Medulla oblongata (tissue), 1 donor: ENCODE data around the gene HECW1.
"Not testable (repeated sequence)": the region's sequence is repeated elsewhere in the genome, so short reads cannot be mapped to it uniquely, and the experiment has no call there.

Experiments used
- DNase-seq: peaks from one replicate; pipeline ENCODE4 v3.0.0-alpha.2; 2015; ENCODE audit errors: extremely low spot score

Gene HECW1

DNA sequence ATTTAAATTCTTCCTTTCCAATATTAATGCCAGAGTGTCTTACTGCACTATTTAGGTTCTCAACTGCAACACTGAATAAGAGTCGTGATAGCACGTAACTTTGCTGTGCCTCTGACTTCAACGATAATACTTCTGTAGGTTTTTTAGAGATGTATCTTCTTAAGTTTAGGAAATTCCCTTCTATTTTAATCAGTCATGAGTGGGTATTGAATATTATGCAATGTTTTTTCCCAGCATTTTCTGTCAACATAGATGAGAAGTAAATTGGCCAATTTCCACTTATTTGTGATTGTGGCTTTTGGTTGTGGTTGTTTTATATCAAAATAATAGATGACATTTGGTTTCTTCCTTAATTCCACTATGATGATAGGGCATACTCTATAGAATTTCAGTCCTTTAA lies 463.8 kb downstream of the HECW1 start:
- DNase-seq, result no peak

DNA sequence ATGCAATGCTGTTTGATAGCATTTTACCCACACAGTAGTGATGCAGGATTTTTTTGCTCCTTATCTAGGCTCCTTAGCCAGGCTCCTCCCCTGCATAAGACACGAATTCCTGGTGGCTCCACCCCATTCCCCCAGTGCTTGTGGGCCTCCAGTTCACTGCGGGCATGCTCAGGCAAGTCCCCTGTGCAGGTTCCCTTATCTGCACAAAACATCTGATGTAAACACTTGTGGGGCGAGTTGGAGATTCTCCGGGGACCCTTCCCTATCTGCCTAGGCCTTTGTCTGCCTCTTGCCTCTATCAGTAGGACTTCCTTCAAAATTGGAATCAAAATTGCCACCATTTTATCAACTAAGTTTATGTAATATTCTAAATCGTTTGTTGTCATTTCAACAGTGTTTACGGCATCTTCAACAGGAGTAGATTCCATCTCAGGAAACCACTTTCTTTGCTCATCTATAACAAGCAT lies 465.1 kb downstream of the HECW1 start:
- no peak for DNase-seq

DNA sequence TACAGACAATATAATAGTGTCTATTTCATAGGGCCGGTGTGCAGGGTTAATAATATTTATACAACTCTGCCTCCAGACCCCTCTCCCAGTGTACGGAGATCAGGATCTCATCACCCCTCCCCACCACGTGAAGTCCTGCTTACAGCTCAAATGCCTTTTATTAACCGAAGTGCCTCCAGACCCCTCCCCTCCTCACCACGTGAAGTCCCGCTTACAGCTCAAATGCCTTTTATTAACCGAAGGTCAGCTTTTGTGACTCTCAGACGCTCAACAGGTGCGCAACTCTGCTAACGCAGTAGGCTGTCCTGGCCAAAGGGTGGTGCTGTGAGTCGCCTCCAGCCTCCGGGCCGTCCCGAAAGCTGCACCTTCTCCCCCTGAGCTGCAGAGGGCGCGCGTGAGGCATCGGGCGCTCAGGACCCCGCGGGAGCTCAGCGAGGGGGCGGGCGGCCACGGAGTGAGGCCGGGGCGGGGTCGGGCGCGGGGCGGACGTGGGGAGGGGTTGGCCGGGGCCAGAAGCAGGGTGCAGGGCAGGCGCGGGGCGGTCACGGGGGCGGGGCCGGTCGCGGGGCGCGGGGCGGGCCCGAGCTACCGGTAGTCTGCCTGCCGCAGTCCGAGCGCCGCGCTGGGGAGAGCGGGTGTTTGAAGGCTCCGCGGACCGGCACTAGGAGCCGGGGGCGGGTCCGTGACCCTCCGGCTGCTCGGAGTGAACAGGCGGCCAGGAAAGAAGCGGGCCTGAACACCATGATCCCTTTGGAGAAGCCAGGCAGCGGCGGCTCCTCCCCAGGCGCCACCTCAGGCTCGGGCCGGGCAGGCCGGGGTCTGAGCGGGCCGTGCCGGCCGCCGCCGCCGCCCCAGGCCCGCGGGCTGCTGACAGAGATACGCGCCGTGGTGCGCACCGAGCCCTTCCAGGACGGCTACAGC lies 470.3 kb downstream of the HECW1 start, which contains the start of gene STK17A:
STK17A (plus strand) TSS at position 606 of the 921 bp plus-strand sequence; CDS start at position 742, 136 bp downstream.
- DNase-seq, result peak; percentile 97

DNA sequence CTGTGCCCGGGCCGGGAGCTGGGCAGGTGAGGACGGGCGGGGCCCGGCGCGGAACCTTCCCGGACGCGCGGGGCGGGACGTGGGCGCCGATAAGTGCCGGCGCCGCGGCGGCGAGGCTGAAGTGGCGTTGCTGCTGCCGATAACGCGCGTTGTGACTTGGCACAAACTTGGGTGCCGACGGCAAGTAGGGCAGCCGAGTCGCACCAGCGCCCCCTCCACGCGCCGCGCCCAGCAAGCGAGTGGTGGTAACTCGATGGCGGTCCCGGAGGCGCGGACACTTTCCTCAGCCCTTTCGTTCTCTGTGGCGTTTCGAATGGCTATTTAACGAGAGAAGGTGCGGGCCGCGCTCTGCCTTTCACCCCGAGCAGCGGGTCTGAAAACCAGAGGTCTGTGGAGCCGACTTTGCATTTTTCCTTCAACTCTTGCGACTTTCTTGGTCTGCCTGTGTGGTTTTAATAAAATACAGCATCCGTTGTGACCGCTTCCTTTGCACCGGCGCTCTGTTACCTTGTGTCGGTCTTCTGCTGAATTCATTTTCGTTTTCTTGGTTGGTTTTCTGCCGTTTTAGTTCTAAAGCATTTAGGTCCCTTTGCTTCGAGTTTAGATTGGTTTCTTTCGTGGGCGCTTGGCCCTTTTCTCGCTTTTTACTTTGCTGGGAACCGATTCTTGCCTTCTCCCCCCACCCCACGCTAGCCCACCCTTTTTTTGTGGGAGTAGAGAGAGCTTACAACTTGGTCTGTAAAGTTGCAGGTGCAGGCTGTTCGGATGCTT lies 471.2 kb downstream of the HECW1 start:
- DNase-seq, result peak; percentile 66

DNA sequence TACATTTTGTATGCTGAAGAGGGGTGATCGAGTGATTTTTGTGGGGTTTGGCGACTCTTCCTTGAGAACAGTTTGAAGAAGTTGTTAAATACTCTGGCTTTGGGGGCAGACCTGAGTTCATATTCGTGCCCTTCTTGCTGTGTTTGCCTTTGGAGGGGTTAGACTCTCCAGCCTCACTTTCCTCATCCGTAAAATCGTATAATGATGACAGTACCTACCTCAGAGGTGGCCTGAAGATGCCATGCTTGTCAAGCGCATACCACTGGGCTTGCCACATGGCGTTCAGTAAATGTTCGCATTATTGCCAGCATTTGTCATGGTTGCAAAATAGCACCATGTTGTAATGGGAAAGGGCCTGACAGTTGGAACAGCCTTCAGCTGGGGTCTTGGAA lies 471.7 kb downstream of the HECW1 start:
- DNase-seq, result peak; percentile 33

DNA sequence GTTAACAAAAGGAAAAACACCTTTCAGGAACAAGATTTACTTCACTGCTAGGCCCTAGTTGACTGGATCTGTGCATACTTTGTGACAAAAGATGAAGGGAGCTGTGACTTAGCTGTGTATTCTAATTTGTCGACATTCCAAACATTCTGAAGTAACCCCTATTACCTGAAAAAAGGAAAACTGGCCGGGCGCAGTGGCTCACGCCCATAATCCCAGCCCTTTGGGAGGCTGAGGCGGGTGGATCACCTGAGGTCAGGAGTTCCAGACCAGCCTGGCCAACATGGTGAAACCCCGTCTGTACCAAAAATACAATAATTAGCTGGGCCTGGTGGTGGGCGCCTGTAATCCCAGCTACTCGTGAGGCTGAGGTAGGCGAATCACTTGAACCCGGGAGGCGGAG lies 472.3 kb downstream of the HECW1 start:
- DNase-seq, result not testable (repeated sequence)

DNA sequence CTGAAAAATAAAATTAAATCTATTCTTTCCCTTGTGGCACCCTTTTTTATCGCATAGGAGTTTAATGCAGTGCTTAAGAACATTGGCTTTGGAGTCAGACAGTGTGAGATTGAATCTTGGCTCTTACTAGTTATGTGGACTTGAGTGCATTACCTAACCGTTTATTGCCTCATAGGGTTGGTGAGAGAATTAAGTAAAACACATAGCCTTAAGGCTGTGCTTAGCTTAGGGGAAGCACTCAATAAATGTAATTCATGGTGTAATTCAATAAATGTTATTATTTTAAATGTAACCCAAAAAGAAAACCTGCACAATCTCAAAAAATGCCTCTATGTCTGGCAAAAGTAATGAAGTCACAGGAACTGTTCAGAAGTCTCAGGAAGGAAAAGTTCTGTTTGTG lies 473.1 kb downstream of the HECW1 start:
- DNase-seq, result no peak

DNA sequence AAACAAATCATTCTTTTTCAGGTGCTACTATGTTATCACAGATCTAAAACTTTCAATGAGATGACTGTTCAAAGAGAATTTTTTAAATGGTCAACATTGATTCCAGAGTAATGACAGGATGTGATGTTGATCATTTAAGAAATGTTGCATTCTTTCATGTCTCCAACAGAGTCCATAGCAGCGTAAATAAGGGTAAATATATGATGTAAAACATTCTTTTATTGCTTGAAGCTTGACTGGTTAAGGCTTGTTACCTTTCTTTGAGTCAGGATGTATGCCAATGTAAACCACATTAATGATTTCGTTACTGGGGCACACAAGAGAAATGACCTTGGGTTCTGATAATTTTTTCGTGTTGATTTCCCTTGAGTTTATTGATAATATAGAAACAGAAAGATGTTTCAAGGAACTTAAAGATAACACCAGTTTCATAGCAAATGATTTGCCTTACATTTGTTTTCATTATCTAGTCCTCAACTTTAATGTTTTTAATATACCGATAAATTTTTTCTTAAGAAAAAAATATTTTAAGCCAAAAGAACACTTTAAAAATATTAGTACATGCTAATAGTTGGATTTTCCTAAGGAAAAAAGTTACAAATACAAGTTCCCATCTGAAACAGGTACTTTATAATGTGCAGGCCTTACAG lies 473.9 kb downstream of the HECW1 start:
- no peak for DNase-seq

DNA sequence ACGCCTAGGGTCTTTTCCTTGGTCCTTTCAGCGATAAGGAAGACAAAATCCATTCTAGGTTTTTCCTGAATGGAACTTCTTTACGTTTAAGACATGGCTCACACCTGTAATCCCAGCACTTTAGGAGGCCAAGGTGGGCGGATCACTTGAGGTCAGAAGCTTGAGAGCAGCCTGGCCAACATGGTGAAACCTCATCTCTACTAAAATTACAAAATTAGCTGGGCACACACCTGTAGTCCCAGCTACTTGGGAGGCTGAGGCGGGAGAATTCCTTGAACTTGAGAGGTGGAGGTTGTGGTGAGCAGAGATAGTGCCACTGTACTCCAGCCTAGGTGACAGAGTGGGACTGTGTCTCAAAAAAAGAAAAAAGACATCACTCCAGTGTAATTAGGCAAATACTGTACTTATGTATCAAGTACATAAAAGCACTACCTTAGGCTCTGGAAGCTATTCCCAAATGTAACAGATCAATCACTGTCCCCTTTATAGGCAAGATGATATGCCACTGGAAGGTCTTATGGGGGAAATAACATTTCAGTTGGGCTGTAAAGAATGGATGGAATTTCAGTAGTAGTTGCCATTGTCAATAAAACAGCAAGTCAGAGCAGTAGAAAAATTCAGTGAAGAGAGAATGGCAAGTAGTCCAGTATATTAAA lies 476.2 kb downstream of the HECW1 start:
- no peak for DNase-seq

DNA sequence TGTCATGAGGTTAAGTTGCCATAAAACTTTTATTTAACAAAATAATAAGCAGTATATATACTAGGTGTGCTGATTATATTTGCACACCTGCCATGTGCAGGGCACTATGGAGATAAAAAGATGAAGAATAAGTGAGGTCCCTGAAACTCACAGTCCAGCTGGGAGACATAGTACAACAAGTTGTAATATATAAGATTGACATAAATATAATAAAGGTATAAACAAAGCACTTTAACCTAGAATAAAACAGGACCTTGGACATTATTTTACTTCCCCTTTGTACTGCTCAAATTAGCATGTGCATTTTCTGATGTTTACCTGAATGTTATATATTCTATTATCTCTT lies 476.7 kb downstream of the HECW1 start:
- no peak for DNase-seq

DNA sequence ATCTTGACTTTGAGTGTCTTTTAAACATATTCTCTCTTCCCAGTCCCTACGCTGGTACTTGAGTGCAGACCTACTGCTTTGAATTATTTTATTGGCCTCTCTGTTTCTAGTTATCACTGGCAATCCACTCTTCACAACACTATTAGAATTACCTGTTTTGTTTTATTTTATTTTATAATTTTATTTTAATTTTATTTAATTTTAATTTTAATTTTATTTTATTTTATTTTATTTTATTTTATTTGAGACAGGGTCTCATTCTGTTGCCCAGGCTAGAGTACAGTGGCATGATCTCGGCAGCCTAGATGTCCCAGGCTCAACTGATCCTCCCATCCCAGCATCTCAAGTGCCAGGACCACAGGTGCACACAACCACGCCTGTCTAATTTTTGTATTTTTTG lies 477.3 kb downstream of the HECW1 start:
- DNase-seq, result no peak

DNA sequence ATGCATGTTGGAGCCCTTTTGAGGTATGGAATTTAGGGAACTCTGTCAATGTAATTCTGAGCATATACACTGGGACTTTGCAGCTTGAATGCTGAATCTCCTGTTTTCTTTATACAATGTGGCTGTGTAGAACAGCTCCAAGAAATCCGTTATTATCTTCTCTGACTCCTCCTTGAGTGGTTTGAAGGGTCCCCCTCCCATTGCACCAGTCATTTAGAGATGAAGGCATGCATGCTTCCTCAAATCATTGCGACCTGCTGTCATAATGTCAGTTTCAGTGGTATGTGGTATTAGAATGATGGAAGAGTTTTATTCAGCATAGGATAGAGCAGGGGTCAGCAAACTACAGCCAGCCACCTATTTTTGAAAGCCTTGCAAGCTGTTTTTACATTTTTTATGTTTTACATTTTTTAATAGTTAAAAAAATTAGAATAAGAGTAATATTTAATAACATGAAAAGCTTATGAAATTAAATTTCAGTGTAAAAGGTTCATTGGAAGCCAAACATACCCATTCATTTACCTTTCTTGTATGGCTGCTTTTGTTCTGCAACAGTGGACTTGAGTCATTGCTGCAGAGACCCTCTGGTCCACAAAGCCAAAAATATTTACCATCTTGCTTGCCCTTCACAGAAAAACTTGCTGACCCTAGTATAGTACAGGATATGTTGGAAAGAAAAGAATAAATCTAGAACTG lies 478.6 kb downstream of the HECW1 start:
- no peak for DNase-seq

DNA sequence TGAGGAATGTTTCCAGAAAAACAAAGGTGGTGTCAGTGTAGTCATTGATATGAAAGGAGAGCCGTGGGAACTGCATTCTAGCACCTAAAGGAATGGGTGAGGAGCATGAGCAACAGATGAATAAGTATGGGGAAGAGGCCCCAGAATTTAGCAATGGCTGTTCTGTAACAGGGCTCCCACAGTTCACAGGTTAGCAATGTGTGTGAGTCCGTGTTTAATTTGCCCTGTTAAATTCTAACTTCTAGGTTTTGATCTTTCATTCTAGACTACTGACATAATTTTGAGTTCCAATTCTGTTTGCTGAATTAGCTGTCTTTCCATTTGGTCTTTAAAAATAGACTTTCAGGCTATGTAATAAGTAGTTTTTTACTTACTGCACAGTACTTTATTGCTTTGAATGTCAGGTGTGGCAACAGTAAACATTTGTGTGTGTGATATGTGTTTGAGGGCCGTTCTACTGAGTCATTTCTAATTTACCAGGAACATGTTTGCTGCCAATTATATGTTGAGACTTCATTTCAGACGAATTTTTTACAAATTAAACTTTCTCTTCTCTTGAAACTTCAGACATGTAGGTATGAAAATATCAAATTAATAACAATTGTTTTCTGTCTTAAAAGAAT lies 479.2 kb downstream of the HECW1 start:
- no peak for DNase-seq

DNA sequence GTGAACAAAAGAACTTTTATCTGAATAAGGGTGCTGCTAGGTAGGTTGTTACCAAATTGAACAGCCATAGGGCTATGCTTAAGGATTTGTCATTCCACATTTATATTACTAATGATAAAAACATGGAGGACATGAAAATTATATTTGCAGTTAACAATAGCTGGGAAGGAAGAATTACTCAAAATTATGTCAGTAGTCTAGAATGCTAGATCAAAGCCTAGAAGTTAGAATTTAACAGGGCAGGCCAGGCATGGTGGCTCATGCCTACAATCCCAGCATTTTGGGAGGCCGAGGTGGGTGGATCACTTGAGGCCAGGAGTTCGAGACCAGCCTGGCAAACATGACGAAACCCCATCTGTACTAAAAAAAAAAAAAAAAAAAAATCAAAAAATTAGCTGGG lies 479.9 kb downstream of the HECW1 start:
- DNase-seq, result no peak

DNA sequence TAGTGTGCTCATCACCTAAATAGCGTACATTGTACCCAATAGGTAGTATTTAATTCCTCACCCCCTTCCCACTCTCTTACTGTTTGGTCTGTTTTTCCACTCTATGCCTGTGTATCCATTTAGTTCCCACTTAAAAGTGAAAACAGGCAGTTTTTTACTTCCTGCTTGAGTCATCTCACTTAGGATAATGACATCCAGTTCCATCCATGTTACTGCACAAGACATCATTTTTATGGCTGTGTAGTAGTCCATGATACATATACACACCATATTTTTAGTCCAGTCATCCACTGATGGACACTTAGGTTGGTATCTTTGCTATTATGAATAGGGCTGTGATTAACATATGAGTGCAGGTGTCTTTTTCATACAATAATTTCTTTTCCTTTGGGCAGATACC lies 480.6 kb downstream of the HECW1 start:
- DNase-seq, result no peak

DNA sequence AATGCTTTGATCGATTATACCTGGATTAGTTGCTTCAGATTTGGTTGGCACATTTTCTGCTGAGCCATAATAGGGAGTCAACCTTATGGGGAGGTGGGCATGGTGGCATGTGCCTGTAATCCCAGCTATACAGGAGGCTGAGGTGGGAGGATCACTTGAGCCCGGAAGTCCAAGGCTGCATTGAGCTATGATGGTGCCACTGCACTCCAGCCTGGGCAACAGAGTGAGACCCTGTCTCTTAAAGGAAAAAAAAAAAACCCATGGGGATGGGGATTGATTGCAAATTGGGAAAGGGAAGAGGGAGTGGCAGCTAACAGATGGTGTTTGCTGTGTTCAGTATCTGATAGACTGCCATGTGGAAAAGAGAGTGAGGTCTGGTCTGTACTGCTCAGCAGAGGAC lies 481.6 kb downstream of the HECW1 start:
- DNase-seq, result no peak

DNA sequence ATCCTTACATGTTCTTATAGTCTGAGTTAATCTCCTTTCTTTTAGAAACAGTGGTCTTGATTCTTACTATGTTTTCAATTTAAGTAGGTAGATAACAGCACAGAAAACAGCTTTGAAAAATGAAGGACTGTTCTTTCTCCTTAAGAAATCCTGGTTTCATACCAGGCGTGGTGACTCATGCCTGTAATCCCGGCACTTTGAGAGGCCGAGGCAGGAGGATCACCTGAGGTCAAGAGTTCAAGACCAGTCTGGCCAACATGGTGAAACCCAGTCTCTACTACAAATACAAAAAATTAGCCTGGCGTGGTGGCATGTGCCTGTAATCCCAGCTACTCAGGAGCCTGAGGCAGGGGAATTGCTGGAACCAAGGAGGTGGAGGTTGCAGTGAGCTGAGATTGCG lies 484.0 kb downstream of the HECW1 start:
- DNase-seq, result not testable (repeated sequence)

DNA sequence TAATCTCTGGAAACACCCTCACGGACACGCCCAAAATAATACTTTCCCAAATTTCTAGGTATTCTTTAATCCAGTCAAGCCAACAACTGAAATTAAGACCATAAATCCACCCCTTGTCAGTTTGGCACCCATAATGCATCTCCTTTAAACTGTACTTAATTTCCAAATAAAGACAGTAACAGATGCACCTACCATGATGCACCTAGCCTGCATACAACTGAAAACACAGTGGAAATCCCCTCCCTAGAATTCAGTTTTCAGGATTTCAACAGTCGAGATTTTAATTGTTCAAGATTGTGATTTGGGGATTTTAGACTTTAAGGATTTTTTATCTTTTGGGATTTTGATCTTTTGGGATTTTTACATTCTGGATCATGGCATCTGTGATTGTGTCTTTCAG lies 487.6 kb downstream of the HECW1 start:
- DNase-seq, result no peak

DNA sequence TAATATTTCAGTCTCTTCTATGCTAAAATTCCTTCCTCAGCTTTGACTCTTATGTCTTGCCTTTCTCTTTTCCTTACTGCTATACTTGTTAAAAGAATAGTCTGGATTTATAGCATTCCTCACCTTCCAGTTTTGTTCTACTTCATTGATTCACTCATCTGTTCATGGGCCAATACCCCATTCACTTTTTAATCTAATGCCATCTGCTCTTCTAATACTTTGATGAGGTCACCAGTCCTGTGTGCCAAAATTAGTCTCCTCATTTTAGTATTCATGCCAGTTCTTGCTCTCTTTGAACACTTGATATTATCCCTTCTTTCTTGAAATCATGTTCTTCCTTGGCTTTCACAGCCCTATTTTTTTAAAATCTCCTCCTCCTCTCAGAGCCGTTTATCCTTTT lies 489.8 kb downstream of the HECW1 start:
- DNase-seq, result no peak

DNA sequence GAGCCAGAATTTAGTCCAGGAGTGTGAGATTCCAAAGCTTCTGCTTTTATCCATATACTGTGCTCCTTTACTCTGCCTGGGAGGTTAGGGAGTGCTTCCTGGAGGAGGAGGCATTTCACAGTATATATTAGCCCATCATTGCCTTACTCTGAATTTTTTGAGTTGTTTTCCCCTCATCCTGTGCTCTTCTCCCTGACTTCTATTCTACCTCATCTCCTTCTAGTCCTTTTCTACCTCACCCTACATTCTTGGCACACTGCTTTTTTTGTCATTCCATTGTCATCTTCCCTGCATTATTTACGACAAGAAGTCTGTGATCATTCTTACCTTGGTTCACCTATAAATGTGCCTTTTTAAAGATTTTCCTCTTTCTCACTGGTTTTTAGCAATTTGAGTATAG lies 491.8 kb downstream of the HECW1 start:
- DNase-seq, result no peak

DNA sequence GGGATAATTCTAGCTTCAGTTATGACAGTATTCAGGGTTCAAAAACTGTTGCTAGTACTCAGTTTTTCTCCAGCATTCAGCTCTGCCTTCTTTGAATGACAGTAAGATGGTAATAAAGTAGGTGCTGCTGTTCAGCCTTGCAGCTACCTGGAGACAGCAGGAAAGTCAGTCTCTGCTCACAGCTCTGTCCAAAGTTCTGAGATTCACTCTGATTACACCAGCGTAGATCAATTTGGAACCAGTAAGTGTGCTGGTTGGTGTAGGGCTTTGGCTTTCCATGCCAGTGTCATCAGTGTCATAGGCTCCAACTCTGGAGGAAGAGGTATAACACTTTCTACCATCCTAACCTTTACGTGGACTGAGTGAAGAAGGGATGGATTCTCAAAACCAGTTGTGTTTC lies 496.6 kb downstream of the HECW1 start:
- no peak for DNase-seq
